Measurements from ENCODE around the gene FAM98B.

FAM98B gene

DNA sequence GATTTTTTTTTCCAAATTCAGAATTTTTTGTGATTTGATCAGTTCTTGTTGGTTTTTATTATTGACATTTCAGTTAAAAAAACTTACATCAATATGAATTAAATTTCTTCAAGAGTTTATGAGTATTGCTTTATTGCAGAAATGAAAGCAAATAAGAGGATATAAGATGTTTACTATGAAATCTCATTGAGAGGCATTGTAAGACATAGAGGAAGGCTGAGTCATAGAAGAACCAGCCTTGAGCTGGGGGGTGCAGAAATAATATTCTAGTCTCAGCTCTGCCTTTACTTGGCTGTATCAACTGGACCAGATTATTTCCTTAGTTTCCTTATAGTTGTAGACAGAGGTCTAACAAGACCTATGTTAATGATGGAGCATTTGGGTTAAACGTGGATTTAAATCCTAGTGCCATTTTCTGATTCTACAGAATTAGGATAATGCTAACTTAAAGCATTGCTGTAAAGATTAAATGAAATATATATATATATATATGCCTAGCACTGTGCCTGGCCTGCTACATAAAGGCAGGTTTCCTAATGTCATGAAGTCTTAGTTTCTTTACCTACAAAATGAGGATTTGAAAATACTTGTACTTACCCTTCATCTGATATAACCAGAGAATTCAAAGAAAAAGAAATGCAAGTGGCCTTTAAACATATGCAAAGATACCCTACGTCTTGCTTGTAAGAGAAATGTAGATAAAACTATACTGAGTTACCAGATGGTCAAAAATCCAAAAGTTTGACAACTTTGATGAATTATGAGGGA, 7.3 kb downstream of the FAM98B start:
- DNase-seq, result no peak

- DNase-seq, result no peak
Measured at GRCh38 chr15:38463893-38464292, 10.0 kb downstream of the FAM98B start.

GRCh38 chr15:38464675-38465074, 10.7 kb downstream of the FAM98B start:
- no peak for DNase-seq

DNA sequence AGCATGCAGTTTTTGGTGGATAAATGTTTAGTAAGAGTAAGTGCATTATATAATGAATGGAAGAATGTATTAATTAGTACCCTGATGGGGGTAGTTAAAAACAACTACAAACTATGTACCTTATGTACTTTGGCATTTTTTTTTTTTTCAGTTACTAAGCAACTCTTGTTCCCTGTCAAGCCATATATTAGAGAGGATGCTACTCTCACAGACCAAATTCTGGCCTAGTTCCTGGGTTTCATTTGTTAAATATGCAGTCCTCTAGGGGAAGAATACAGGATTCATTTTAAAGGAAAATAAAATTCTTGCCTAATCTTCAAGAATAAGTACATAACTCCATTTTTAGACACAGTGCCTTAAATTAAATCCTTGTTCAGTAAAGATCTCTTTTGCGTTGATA, 16.9 kb downstream of the FAM98B start:
- DNase-seq, result no peak

GRCh38 chr15:38471974-38472373, 18.0 kb downstream of the FAM98B start:
- no peak for DNase-seq

DNA sequence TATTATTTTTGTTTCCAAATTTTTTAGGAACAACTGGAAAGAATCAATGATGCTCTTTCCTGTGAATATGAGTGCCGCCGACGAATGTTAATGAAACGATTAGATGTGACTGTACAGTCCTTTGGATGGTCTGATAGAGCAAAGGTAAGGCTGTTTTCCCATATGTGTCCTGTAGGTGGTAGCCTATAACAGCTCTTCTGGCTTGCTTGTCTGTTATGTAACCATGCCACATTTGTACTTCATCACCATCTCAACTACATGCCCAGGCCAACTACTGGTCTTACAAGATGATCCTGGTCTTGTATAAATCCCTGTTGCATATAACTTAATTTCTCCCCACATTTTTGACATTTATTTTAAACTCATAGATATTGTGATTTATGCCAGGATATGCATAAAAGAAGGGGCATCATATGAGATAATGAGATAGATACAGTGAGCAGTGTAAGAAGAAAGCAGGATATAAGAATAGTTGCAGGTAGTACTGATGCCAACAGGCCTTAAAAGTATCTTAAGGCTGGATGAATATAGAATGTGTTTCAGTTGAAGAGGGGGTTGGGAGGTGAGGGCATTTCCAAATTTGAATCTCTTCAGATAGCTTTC, 20.3 kb downstream of the FAM98B start:
- DNase-seq, result peak; percentile 80

- DNase-seq, result no peak
Measured at GRCh38 chr15:38475361-38475760, 21.4 kb downstream of the FAM98B start.

DNA sequence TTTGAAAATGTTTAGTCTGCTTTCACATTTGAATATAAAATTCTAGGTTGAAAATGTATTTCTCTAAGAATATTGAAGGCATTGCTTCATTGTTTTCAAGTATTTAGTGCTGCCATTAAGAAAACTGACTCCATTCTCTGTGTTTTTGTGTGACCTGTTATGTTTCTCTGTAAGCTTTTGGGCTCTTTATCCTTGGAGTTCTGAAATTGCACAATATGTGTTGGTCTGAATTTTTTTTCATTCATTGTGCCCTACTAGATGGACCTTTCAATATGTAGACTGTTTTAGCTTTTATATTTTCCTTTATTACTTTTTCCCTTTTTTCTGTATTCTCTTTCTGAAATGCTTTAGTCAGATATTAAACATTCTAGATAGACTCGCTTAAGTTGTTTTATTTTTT, 22.2 kb downstream of the FAM98B start:
- no peak for DNase-seq

- no peak for DNase-seq
Measured at GRCh38 chr15:38477637-38478036, 23.7 kb downstream of the FAM98B start.

DNA sequence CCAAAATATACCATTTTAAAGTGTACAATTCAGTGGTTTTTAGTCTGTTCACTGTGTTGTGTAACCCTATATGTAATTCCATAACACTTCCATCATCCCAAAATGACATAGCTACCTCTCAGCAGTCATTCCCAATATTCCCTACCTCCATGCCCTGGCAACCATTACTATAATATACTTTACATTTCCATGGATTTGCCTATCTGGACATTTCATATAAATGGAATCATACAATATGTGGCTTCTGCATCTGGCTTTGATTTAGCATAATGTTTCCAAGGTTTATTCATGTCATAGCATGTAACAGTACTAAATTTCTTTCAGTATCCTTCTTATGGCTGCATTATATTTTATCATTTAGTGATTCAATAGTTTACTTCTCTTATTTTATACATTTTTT, 25.3 kb downstream of the FAM98B start:
- DNase-seq, result no peak

GRCh38 chr15:38479756-38480155, 25.8 kb downstream of the FAM98B start:
- DNase-seq, result no peak

DNA sequence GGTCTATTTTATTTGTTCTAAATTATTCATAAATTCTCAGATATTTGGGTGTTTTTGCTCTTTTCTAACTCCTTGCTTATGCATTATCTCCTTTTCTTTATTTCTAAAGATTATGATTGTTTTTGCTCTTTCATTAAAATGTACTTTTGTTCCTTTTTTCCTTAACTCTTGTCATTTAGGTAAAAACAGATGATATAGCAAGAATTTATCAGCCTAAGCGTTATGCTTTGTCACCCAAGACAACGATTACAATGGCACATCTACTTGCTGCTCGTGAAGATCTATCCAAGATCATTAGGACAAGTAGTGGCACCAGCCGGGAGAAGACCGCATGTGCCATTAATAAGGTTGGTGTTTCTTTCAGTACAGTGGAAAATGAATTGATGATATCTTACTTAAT, 27.2 kb downstream of the FAM98B start:
- no peak for DNase-seq

DNA sequence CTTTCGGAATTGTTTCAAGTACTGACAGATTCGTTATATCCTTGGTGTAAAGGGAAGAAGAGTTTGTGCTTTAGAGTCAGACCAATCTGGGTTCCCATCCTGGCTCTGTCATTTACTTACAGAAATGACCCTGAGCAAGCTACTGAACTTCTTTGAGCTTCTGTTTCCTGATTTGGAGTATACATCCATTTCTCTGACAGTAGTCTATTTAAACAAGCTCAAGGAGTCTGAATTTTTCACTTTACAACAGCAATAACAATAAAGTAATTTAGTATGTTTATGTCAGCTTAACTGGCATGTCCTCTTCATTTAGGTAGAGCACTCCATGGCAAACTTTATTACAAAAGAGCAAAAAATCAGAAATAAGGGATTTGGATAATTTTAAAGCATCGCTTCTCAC, 27.8 kb downstream of the FAM98B start:
- no peak for DNase-seq

GRCh38 chr15:38482572-38482971, 28.6 kb downstream of the FAM98B start:
- no peak for DNase-seq

DNA sequence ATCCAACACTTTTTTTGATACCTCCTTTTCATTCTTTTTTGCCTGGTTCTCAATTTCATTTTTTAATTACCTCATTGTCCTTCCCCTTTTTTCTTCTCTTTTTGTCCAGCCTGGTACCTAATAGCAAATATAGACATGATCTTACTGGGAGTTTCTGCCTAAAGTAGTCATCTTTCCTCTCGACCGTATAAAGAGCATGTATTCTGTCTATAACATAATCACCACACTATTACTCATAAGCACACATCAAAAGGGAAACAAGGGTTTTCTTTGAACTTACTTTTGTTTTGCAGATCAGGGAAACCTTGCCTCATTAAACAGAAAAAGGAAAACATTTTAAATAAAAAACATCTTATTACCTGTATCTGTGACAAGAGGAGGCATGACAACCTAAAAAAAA, 33.0 kb downstream of the FAM98B start:
- DNase-seq, result no peak

DNA sequence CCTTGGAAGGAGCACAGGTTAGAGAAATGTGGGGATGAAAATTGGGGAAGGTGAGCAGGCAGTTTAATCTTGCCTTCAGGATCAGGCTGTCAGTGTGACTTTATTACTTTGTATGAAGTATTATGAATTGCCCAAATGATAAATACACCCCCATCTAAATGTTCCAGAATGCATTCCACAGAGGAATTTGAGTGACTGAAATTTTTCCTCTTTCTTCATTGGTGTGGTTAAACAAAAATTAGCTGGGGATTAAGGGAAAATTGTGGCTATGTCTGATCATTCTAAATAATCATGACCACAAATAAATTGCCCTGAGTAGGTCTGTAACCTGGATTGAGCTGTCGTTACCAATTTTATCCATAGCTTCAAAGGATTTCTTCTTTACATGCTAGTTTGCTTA, 33.5 kb downstream of the FAM98B start:
- no peak for DNase-seq

DNA sequence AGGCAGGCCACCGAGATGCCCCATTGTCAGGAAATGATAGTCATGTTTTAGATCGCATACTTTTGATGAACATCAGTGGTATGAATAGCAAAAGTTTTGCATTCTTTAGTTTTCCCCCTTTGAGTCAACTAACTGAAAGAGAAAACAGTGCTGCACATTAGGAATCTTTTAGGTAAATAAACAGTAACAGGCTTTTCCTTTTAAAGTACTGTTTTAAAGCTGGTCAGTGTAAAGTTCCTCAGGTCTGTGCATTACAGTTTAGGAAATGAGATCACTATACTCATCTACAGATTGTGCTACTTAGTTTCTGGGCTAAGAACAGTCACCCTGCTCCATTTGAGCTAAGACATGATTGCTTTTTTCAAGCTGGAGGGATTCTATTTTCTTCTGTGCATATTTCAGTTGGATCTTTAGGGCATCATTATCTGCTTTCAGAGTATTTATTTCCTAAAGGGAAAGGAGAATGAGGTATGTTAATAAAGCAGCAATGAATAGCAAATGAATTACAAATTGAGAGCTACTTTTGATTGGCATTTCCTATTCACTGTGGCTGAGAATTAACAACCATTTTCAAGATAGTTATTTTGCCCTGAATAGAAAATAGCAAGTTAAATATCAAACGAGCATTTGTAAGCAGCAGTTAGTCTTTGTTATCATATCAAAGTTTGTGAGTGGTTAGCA, 36.5 kb downstream of the FAM98B start:
- no peak for DNase-seq

- no peak for DNase-seq
Measured at GRCh38 chr15:38496151-38496550, 42.2 kb downstream of the FAM98B start.

GRCh38 chr15:38499651-38500050, 45.7 kb downstream of the FAM98B start:
- no peak for DNase-seq

- no peak for DNase-seq
Measured at GRCh38 chr15:38503496-38503895, 49.6 kb downstream of the FAM98B start.

- DNase-seq, result no peak
Measured at GRCh38 chr15:38504680-38505467, 50.9 kb downstream of the FAM98B start.

DNA sequence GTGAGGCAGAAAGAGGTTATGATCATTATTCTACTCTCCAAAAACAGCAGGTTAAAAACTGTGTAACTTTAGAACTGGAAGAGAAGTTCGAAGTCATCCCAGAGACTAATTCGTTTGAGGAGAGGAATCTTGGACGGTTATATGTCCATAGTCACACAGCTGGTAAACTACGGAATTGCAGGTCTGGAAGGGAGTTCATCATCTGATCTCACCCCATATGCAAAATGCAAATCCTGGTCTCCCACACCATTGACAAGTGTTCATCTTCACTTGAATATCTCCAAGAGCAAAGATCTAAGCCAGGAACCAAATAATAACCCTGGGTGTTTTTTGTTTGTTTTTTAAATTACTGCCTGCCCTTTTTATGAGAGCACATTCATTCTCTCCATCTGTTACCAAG, 53.1 kb downstream of the FAM98B start:
- DNase-seq, result no peak

GRCh38 chr15:38507570-38507969, 53.6 kb downstream of the FAM98B start:
- DNase-seq, result no peak

- no peak for DNase-seq
Measured at GRCh38 chr15:38508647-38509046, 54.7 kb downstream of the FAM98B start.

Data from NCI-H2171 treated with DMSO at 0.1 percent for 48 hours (cell line).